ENCODE data around the gene BBS2. TPM values are rescaled to one million over a fixed set of nuclear protein-coding genes. Genes with fewer than 3 reads are reported as not detected.

The BBS2 gene
- total and polyA plus RNA-seq, 12 donors = 115 to 357 (median 174) TPM

DNA sequence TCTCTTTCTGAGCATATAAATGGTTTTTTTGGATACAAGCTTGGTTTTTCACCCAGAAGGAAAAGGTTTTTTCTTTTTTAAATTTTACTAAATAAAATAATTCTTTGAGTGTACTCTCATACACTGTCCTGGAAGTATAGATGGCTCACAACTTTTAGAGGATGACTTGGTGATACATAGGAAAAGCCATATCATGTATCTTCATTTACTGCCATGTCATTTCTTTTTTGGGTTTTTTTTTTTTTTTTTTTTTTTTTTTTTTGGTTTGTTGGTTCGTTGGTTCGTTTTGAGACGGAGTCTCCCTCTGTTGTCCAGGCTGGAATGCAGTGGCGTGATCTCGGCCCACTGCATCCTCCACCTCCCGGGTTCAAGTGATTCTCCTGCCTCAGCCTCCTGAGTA lies 56.7 kb downstream of the BBS2 start:
- 94 to 98% (median 97%) methylated on average over 6 of the region's 6 CpGs for WGBS, 4 donors
- intact Hi-C loops (cut with DNase I) = no loop called here
- peaks cover 0 to 50% of the 10 kb centered on the region in 2 donors for H3K36me3 ChIP-seq (replicated peaks in 1 of 2)

DNA sequence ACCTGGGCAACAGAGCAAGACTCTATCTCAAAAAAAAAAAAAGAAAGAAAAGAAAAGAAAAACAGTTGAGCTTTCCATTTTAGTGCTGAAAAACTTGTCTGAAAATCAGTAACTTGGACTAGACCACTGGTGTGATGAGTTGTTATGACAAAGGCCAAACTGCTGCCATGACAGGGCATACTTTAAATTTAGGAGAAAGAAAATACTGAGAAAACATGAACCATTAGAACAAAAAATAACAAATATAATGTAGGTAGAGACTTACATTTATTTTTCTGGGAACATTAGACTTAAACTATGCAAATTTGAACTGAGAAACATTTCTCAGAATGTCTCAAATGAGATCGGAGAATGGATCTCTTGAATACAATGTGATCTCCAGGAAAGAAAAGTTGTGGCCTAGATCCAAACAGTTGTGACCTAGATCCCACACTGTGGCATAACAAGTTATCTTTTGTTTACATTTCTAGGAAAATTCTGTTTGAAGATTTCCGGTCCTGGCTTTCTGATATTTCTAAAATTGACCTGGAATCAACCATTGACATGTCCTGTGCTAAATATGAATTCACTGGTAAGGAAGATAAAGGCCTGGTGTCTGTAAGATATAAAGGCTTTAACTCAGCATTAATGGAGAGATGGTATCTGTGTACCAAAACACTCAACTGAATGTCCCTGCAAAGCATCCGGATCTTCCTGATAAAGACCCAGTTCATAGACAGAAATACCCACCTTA lies 57.6 kb downstream of the BBS2 start:
- intact Hi-C loops (cut with DNase I) = no loop called here
- peak in 2 of 7 donors; percentile 18 to 24 for DNase-seq
- Histone ChIP-seq H3K4me1 (replicated peaks in 1 of 2) (peaks cover 0 to 7% of the 10 kb centered on the region in 2 donors), H3K4me3 (no peak overlapping the region), H3K27ac (no peak overlapping the region), H3K36me3 (replicated peaks in 1 of 2) (peaks cover 0 to 47% of the 10 kb centered on the region in 2 donors), H3K27me3 (no peaks in the 10 kb centered on the region), H3K9me3 (replicated peaks in 1 of 3) (no peaks in the 10 kb centered on the region)
- 40 to 65% (median 59%) methylated on average over 3 of the region's 3 CpGs for WGBS, 4 donors
- TF ChIP-seq, protein P1, sequence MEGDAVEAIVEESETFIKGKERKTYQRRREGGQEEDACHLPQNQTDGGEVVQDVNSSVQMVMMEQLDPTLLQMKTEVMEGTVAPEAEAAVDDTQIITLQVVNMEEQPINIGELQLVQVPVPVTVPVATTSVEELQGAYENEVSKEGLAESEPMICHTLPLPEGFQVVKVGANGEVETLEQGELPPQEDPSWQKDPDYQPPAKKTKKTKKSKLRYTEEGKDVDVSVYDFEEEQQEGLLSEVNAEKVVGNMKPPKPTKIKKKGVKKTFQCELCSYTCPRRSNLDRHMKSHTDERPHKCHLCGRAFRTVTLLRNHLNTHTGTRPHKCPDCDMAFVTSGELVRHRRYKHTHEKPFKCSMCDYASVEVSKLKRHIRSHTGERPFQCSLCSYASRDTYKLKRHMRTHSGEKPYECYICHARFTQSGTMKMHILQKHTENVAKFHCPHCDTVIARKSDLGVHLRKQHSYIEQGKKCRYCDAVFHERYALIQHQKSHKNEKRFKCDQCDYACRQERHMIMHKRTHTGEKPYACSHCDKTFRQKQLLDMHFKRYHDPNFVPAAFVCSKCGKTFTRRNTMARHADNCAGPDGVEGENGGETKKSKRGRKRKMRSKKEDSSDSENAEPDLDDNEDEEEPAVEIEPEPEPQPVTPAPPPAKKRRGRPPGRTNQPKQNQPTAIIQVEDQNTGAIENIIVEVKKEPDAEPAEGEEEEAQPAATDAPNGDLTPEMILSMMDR (IDR thresholded peaks at IDR 0.05) = no peak
- TF ChIP-seq POLR2A (IDR thresholded peaks at IDR 0.05) = no peak

More for the DNA sequence above, 56.7 kb downstream of the BBS2 start:
- no peak overlapping the region for H3K27ac ChIP-seq
- H3K27me3 ChIP-seq = no peaks in the 10 kb centered on the region
- DNase-seq = no peak
- TF ChIP-seq, protein P1 (IDR thresholded peaks at IDR 0.05) = no peak
- no peak for TF ChIP-seq POLR2A (IDR thresholded peaks at IDR 0.05)
- H3K4me3 ChIP-seq = no peak overlapping the region
- H3K4me1 ChIP-seq (replicated peaks in 1 of 2) = peaks cover 0 to 7% of the 10 kb centered on the region in 2 donors
- no peaks in the 10 kb centered on the region for H3K9me3 ChIP-seq (replicated peaks in 1 of 3)

DNA sequence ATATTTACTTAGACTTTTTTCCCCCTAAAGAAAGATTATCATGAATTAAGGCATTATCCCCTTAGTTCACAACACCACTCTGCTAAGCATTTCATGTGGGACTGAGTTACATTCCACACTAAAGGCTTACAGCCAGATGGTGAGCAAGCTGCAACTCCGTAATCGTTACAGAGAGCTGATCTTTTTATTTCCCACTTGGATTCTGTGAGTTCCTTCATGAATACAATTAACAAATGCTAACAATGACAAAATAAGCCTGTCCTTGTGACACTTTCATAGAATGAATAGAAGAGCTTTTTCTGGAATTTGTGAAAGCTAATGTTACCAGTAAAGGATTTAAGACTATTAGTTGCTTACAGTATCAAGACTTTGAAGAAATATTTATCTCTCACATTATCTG lies 59.7 kb downstream of the BBS2 start:
- Histone ChIP-seq H3K4me1 (replicated peaks in 1 of 2) (peaks cover 0 to 7% of the 10 kb centered on the region in 2 donors), H3K27ac (no peak overlapping the region), H3K36me3 (replicated peaks in 1 of 2) (peaks cover 0 to 47% of the 10 kb centered on the region in 2 donors), H3K27me3 (no peaks in the 10 kb centered on the region), H3K4me3 (no peak overlapping the region), H3K9me3 (replicated peaks in 1 of 3) (no peaks in the 10 kb centered on the region)
- WGBS, 4 donors = 83 to 93% (median 90%) methylated on average over 2 of the region's 2 CpGs
- intact Hi-C loops (cut with DNase I) = no loop called here
- TF ChIP-seq, protein P1 (IDR thresholded peaks at IDR 0.05) = no peak
- no peak for TF ChIP-seq POLR2A (IDR thresholded peaks at IDR 0.05)
- DNase-seq = no peak

DNA sequence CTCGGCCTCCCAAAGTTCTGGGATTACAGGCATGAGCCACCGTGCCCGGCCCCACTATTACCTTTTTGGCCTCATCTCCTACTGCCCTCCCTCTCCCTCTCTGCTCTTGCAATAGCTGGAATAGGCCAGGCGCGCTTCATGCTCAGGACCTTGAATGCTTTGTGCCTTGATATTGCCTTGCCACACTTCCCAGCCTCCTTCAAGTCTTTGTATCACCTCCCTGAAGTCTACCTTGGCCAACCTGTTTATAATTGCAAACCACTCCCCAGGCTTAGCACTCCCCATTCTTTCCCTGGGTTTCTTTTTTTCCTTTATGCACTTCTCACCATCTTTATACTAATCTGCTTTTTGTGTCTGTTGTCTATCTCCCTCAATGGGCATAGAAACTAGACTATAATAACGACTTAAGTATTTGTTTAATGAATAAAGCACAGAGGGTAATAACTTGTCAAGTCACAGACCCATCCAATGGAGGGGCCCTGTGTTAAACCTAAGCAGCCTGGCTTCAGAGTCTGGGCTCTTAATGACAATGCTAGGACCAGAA lies 61.8 kb downstream of the BBS2 start:
- intact Hi-C loops (cut with DNase I) = no loop called here
- H3K27ac ChIP-seq = no peak overlapping the region
- H3K27me3 ChIP-seq = no peaks in the 10 kb centered on the region
- H3K4me1 ChIP-seq (replicated peaks in 1 of 2) = peaks cover 0 to 10% of the 10 kb centered on the region in 2 donors
- peaks cover 0 to 49% of the 10 kb centered on the region in 2 donors for H3K36me3 ChIP-seq (replicated peaks in 1 of 2)
- TF ChIP-seq, protein P1 (IDR thresholded peaks at IDR 0.05) = no peak
- TF ChIP-seq POLR2A (IDR thresholded peaks at IDR 0.05) = no peak
- H3K4me3 ChIP-seq = no peak overlapping the region
- no peak for DNase-seq
- H3K9me3 ChIP-seq (replicated peaks in 1 of 3) = no peaks in the 10 kb centered on the region
- WGBS, 4 donors = 87 to 97% (median 90%) methylated on average over 6 of the region's 6 CpGs
